Astrocyte of the cerebellum (primary cell): ENCODE data around the gene METTL24.
A peak's percentile ranks its signal among the peaks of the same experiment; 100 is the strongest.

ENCODE experiments used
- DNase-seq: peaks from one replicate; pipeline ENCODE4 v3.0.0-alpha.2; 2011; ENCODE audit warnings: low read depth
- H3K4me3 ChIP-seq: 2 replicates; pipeline ENCODE4 v1.5.1; 2011; ENCODE audit warnings: mild to moderate bottlenecking, low read depth, low read length, moderate library complexity
- CTCF ChIP-seq: IDR thresholded peaks from 2 replicates; pipeline ENCODE4 v1.5.1; 2012; ENCODE audit warnings: low read length, low read depth, moderate library complexity, mild to moderate bottlenecking; ENCODE audit errors: missing control alignments
- in situ Hi-C: cut with HindIII; loops from 2 replicates; pipeline ENCODE4 v1.10.0; 2017; ENCODE audit warnings: low sequenced_read_pairs

METTL24 gene, protein sequence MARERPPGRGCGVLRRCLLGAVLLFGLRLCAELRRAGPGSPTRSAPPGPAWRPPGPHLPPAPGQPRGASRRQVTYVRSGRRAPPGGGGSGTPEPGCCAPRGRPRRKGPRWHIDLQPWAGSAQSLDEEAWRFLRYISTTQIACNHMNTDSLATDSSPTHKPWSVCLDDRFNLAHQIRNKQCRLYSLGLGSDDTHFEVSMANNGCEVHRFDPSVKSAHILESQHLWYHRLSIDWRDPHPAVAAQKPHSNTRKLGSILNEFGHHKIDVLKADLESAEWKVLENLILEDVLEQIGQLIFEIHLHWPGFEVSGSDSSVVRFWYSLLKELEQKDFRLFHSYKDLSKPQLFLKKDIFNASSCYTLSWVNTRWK

DNA sequence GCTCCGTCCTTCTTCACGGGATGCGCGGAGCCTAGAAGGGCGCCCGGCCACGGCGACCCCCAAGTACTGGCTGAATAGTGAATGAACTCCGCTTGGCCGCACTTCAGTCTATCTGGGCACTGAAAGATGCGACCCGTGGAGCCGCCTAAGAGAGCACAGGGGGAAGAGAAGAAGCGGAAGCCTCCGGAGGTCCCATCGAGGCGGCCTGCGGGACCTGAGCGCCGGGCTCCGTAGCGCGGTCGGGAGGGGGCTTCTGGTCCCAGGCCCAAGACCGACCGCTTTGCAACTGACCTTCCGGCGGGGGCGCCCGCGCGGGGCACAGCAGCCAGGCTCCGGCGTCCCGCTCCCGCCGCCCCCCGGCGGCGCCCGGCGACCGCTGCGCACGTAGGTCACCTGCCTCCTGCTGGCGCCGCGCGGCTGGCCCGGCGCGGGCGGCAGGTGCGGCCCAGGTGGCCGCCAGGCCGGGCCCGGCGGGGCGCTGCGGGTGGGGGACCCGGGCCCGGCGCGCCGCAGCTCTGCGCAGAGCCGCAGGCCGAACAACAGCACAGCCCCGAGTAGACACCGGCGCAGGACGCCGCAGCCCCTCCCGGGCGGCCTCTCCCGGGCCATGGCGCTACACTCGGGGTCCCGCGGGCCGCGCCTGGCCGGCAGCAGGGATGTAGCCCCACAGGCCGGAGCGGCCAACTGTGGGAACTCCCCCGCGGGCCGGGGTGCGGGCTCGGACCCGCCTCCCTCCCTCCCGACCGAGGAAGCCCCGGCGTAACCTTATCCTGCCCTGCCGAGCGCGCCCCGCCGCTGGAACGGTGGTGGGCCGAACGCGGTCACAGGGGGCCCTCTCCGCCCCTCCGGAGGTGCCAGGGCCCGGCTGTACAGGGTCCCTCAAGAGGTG is at the start of gene METTL24:
Gene METTL24 (minus strand): TSS at position 686 of the 889 bp plus-strand sequence. CDS start 77 bp downstream, at position 609.
- no peak for DNase-seq
- TF ChIP-seq CTCF: no peak
- H3K4me3 ChIP-seq: peak within 1 kb of the TSS; percentile 42
- in situ Hi-C loops: no loop called here

- no peak overlapping the region for H3K4me3 ChIP-seq
- no peak for TF ChIP-seq CTCF
- in situ Hi-C loops: no loop called here
- no peak for DNase-seq
These were observed 46.5 kb upstream of the METTL24 start for GRCh38 chr6:110404607-110405006.

DNA sequence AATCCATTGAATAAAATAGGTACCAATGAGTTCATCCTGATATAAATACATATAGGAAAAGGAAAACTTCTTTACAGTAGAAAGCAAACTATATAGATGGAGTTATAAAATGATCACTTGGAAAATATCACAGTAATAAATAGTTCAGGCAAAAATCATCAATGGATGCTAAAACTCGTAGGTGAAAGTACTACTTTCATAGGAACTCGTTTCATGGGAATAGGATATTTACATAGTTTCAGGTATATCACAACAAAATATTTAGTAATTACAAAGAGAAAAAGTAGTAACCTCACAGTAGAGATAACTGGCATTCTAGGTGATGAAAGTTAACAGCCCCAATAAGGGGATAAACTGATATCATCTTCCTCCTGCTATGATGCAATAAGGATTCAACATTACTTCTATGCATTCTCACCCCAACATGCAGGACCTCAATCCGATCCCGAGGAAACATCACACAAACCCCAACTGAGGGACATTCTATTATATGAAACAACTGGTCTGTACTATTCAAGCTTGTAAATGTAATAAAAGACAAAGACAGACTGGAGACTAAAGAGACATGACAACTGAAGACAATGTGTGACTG is 43.5 kb upstream of the METTL24 start:
- DNase-seq: no peak
- H3K4me3 ChIP-seq: no peak overlapping the region
- no peak for TF ChIP-seq CTCF
- in situ Hi-C loops: no loop called here

- no peak overlapping the region for H3K4me3 ChIP-seq
- no peak for DNase-seq
- no peak for TF ChIP-seq CTCF
- in situ Hi-C loops: no loop called here
These were observed 42.1 kb upstream of the METTL24 start for GRCh38 chr6:110400208-110400607.

DNA sequence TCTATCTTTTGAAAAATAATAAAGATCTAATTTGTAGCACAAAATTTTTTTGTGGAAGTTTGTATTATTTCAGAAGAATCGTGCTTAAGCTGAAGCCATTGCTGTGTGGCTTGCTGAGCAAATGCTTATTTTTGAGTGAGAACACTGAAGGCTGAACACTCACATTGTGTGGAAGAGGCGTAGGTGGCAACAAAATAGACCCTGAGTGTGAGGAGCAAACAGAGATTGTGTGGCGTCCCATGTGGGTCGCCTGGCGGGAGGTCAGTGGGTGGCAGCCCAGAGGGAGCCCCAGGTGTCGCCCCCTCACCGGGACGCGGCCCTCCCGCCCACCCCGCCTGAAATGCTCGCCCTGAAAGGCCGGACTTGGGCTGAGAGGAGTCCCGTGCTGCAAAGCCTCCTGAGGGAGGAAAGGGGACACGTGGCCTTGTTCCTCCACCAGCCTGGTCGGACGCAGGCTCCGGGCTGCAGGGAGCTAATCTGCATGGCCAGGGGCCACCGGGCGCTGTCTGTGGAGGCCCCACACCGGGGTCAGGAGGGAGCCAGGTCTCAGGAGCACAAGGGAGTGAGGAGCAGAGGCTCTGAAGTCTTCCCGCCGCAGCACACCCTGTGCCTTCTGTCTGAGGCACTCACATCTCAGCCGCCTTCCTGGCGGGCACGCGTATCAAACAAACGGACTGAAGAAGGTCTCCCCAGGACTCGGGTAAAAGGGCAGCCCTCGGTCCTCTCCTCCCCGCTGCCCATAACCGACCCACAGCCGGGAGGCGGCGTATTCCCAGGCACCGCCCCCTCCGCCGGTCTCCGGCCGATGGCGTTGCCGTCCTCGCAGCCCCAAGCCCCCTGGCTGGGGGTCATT is 41.3 kb upstream of the METTL24 start:
- no peak for DNase-seq
- TF ChIP-seq CTCF: no peak
- no peak overlapping the region for H3K4me3 ChIP-seq
- in situ Hi-C loops: loop anchor here (25.0 kb wide), 1 partner anchor 687 kb away; no protein-coding TSS in a partner anchor
